NB4 (cell line): ENCODE measurements around the gene MTOR.
"Not testable (repeated sequence)": the region's sequence is repeated elsewhere in the genome, so short reads cannot be mapped to it uniquely, and the experiment has no call there.

Experiments
- DNase-seq: peaks from one replicate; pipeline ENCODE4 v3.0.0; 2010; ENCODE audit warnings: low read depth
- H3K4me3 ChIP-seq: one replicate; pipeline ENCODE4 v1.5.1; 2011; ENCODE audit warnings: mild to moderate bottlenecking, low read depth, low read length, moderate library complexity
- MYC ChIP-seq: IDR thresholded peaks from 2 replicates; pipeline ENCODE4 v1.6.1; 2011; ENCODE audit warnings: low read depth, low read length
- POLR2A ChIP-seq: IDR thresholded peaks from 2 replicates; pipeline ENCODE4 v1.6.1; 2011; ENCODE audit warnings: mild to moderate bottlenecking; ENCODE audit not compliant: insufficient read length; ENCODE audit errors: extremely low read depth
- TF ChIP-seq, protein P1 (sequence below): IDR thresholded peaks from one replicate; pipeline ENCODE4 v1.5.1; 2012; ENCODE audit warnings: low read depth, low read length
- TF ChIP-seq, protein P2 (sequence below): IDR thresholded peaks from 2 replicates; pipeline ENCODE4 v1.6.1; 2011; ENCODE audit warnings: low read depth, low read length

The MTOR gene

GRCh38 chr1:11301601-11302000 is 39.2 kb upstream of the MTOR start:
- DNase-seq: no peak
- TF ChIP-seq POLR2A: no peak
- no peak for TF ChIP-seq MYC
- TF ChIP-seq, protein P1, sequence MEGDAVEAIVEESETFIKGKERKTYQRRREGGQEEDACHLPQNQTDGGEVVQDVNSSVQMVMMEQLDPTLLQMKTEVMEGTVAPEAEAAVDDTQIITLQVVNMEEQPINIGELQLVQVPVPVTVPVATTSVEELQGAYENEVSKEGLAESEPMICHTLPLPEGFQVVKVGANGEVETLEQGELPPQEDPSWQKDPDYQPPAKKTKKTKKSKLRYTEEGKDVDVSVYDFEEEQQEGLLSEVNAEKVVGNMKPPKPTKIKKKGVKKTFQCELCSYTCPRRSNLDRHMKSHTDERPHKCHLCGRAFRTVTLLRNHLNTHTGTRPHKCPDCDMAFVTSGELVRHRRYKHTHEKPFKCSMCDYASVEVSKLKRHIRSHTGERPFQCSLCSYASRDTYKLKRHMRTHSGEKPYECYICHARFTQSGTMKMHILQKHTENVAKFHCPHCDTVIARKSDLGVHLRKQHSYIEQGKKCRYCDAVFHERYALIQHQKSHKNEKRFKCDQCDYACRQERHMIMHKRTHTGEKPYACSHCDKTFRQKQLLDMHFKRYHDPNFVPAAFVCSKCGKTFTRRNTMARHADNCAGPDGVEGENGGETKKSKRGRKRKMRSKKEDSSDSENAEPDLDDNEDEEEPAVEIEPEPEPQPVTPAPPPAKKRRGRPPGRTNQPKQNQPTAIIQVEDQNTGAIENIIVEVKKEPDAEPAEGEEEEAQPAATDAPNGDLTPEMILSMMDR: no peak
- TF ChIP-seq, protein P2, sequence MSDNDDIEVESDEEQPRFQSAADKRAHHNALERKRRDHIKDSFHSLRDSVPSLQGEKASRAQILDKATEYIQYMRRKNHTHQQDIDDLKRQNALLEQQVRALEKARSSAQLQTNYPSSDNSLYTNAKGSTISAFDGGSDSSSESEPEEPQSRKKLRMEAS: no peak

DNA sequence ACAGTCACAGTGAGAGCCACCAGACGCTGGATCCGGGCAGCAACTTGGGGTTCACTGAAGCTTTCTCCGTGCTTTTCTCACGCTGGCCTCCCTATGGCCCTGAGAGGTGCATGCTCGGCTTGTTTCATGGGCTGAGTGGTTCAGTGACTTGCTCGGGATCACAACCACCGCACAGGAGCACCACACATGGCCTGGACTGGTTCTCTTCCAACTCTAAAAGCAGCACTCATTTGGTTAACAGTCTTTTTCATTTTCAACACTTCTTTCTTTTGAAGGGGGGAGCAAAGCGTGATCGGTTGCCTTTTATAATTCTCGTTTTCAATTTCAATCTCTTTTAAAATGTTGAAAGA is 36.8 kb upstream of the MTOR start:
- H3K4me3 ChIP-seq: no peak overlapping the region
- DNase-seq: no peak
- TF ChIP-seq, protein P1: no peak
- TF ChIP-seq POLR2A: no peak
- TF ChIP-seq MYC: no peak
- TF ChIP-seq, protein P2: no peak

More at GRCh38 chr1:11301601-11302000, 39.2 kb upstream of the MTOR start:
- no peak overlapping the region for H3K4me3 ChIP-seq

DNA sequence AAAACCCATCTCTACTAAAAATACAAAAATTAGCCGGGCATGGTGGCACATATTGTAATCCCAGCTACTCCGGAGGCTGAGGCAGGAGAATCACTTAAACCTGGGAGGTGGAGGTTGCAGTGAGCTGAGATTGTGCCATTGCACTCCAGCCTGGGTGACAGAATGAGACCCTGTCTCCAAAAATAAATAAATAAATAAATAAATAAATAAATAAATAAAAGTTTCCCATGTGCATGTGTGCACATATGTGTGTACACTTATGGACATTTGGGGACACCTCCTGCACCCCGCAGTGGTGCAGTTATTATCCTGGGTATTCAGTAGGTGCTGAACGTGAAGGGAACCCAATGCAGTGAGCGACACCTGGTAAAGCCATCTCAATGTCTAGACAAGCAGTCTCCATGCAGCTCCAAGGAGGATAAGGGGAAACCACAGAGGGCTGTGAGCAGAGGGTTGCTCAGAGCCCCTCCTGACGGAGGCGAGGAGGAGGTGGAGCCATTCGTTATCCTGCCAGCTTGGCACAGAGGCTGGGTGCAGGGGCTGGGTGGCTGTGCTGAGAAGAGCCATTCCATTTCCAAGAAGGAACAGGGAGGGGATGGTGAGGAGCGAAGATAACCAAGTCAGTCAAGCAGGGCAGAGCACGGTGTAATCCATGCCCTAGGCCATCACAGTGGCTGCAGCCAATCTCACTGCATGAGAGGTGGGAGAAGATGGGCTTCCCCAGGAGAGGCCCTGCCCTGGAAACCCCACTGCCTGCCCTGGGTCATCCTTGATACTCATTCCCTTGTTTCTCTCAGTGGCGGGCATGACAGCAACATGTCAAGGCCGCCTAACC is 36.3 kb upstream of the MTOR start:
- no peak overlapping the region for H3K4me3 ChIP-seq
- no peak for DNase-seq
- TF ChIP-seq, protein P2: no peak
- TF ChIP-seq POLR2A (no peak), MYC (no peak)
- TF ChIP-seq, protein P1: no peak

DNA sequence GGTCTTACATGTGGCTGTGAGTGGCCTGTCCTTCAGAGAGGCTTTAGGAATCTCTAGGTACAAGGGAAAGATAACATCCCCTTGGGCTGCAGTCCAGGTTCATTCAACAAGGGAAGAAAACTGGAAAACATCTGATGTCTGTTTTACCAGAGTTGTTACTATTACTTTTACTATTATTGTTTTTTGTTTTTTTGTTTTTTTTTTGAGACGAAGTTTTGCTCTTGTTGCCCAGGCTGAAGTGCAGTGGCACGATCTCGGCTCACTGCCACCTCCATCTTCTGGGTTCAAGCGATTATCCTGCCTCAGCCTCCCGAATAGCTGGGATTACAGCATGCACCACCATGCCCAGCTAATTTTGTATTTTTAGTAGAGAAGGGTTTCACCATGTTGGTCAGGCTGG is 35.4 kb upstream of the MTOR start:
- DNase-seq, H3K4me3 ChIP-seq: not testable (repeated sequence)

DNA sequence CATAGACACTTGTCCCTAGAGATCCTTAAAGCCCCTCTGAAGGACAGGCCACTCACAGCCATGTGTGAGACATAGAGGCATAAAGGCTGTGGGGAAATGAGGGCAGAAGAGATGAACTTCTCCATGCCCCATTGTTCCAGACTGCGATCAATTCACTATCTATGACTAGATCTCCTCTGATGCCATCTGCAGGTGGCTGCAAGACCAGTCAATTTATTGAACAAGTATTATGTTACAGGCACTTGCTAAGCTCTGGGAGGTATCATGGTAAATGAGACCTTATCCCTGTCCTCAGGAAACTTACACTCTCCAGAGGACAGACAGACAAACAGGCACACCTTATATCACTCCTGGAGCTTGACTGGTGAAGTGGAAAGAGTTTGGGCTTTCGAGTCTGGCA is 33.6 kb upstream of the MTOR start:
- no peak overlapping the region for H3K4me3 ChIP-seq
- TF ChIP-seq POLR2A (no peak), MYC (no peak)
- TF ChIP-seq, protein P2: no peak
- TF ChIP-seq, protein P1: no peak
- no peak for DNase-seq

DNA sequence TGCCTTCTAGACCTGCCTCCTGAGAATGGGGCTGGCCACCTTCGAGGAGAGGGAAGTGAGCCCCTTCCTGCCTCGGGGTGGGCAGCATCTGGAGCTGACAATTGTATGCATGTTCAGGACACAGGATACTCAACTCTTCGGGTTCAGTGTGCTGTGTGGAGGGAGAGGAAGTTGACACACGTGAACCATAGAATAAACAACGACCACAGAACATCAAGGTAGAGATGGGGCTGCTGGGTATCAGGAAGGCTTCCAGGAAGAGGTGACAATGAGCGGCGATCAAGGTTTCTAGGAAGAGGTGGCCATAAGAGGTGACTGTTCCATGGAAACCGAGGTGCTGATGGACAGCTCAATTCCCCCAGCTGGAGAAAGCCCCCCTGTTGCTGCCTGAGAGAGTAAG is 32.6 kb upstream of the MTOR start:
- no peak overlapping the region for H3K4me3 ChIP-seq
- TF ChIP-seq, protein P1: no peak
- TF ChIP-seq, protein P2: no peak
- TF ChIP-seq MYC (no peak), POLR2A (no peak)

More for the DNA sequence above, 32.6 kb upstream of the MTOR start:
- no peak for DNase-seq
